GM18499 (cell line): ENCODE results near the gene DNAH9.

Experiments
- ATAC-seq: cut with Tn5 transposase; IDR thresholded peaks from one replicate; pipeline ENCODE4 v1.9.1; 2021; ENCODE audit warnings: moderate number of reproducible peaks; ENCODE audit not compliant: insufficient read depth, unreplicated experiment

The DNAH9 gene

DNA sequence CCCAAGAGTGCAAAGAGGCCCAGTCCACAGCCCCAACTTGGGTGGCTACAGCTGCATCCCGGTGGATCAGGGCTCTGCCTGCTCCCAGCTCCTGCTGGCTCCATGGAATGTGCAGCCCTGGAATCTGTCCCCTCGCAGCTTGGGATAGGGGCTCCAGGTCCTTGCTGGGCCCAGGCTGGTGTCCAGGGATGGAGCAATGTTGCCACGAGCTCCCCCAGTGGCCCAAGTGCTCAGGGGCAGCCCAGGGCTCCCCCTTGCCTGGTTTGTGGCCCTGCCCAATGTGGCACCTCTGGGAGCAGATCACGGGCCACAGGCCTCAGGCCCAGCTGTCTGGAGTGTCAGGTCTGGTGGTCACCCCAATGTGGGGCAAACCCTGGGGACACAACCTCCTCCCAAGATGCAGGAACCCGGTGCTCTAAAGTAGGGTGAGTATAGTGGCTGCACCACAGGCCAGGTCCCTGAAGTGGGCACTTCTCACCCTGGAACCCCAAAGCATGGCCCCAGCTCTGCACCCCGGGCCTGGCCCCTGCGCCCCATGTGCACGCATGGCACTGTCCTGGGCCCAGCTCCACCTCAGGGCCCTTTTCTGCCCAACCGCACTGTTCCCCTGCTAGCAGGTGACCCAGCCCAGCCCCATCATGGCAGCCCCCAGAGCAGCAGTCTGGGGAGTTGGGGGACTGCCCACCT is 14.8 kb upstream of the DNAH9 start:
- no peak for ATAC-seq

DNA sequence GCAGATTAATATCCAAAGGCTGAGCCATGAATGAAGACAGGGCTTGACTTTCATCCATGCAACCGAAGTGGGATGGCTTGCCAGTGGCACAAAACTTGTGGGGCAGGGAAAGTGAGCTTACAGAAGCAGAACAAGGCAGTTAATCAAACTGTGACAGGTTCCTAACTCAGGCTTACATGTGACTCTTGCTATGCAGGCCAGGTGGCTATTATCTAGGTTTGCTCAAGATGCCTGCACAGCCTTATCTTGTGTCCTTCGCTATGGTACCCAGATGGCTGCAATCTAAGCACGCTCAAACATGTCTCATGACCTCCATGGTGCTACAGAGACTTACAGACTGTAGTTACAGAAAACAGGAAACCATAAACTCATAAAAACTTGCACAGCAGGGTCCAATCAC is 8.6 kb upstream of the DNAH9 start:
- ATAC-seq: no peak

DNA sequence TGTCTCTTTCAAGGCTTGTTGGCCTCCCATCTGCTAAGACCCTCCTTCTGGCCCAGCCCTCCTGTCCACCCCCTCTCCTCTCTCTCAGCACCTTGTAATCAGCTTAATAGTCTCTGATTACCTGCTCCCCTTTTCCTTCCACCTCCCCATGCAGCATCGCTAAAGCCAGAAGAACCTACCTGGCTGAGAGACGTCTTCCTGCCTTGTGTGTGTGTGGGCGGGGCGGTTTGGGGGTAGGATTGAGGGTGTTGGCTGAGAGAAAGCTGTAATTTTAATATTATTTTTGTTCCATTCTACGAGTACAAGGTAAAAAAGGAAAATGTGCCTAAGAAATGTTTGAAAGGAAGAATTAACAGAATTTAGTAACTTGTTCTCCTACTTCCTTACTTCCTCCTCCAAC is 3.4 kb downstream of the DNAH9 start:
- ATAC-seq: no peak

GRCh38 chr17:11608396-11608795 is 10.1 kb downstream of the DNAH9 start:
- ATAC-seq: no peak

- ATAC-seq: no peak
Measured at GRCh38 chr17:11610999-11611566, 12.8 kb downstream of the DNAH9 start.

- ATAC-seq: no peak
Measured at GRCh38 chr17:11612956-11613355, 14.7 kb downstream of the DNAH9 start.

- ATAC-seq: no peak
Measured at GRCh38 chr17:11618861-11619566, 20.7 kb downstream of the DNAH9 start.

DNA sequence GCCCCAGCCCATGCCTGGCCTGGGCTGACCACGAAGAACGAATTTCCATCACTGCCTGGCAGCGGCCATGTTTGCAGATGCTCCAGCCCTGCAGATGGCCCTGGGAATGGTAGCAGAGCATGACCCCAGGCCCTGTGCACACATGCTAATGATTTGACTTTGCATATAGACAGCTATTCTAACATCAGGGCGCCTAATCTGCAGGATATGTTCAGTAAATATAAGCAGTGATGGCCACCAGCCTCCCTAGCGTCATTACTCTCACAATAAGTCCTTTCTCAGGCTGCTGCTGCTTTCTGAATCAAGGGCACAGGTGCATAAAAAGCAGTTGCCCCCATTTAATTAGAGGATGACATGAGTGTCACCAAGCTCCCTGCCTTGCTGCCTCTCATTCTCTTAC is 24.2 kb downstream of the DNAH9 start:
- no peak for ATAC-seq

DNA sequence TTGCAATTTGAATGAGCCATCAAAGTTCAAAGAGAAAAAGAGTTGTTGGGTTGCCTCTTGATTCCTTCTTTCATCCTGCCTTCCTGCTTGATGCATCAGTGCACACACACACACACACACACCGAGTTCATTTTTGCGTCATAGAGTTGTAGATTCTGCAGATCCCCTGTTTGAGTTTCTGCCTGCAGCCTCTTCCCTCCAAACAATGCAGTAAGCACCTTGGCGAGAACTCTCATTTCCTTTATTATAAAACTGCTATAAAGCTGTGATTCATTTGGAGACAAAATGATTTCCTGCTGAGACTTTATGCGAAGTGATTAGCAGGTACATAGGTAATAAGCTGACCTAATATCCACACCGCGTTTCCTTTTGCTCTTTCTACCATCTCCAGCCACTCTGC is 26.7 kb downstream of the DNAH9 start:
- ATAC-seq: no peak

GRCh38 chr17:11625878-11626277 is 27.6 kb downstream of the DNAH9 start:
- ATAC-seq: no peak

DNA sequence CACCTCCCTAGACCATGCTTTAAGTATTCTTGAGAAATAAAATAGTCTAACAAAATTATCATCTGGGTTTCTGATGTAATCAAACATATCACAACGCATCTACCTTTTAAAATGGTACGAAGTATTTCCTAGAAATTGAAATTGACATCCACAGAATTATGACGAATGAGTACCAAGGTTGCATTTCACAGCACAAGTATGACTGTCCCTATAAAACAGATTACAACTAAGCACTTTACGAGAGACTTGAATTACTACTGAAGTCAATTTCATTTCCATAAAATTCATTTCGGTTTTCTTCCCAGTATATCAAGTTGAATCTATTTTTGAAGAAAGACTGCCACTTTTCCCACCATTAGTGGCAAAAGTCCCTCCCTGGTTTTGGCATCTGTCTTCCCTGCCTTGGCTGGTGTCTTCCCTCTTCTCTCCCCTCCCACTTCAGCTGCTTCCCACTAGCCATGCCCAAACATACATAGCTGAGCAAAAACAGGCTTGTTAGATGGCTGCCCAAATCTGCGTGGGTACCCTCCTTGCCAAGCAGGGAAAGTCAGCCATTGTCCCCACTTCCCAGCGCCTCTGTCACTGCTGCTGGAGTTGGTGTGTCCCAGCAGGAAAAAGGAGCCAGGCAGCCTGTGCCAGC is 29.2 kb downstream of the DNAH9 start:
- ATAC-seq: no peak

GRCh38 chr17:11628374-11628773 is 30.1 kb downstream of the DNAH9 start:
- no peak for ATAC-seq

DNA sequence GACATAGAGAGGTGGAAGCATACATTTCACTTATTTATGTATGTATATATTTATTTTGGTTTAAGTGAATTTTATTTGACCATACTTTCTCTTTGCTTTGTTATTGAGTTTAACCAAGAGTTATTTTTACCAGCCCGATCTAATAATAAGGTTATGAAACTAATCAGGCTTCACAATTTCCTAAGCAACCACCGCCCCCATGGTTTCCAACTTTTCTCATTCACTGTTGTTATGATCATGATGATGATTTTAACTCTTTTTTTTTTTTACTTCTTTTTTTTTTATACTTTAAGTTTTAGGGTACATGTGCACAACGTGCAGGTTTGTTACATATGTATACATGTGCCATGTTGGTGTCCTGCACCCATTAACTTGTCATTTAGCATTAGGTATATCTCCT is 30.6 kb downstream of the DNAH9 start:
- no peak for ATAC-seq

DNA sequence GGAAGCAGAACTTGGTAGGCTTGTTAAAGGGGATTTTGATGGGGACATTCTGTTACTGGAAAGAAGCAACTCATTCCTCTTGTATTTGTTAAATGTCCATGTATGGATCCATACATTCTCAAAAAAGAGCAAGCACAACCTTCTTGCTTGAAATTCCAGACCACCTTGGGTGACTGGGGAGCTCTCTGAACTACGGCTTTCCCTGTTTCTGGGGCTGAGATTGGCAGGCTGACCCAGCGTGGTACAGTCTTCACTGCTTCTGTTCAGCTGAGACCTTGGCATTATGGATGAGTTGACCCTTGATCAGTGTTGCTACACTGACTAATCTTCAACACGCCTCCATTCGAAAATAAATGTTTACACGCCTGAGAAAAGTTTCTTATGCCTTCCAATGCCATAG is 38.5 kb downstream of the DNAH9 start:
- ATAC-seq: no peak

DNA sequence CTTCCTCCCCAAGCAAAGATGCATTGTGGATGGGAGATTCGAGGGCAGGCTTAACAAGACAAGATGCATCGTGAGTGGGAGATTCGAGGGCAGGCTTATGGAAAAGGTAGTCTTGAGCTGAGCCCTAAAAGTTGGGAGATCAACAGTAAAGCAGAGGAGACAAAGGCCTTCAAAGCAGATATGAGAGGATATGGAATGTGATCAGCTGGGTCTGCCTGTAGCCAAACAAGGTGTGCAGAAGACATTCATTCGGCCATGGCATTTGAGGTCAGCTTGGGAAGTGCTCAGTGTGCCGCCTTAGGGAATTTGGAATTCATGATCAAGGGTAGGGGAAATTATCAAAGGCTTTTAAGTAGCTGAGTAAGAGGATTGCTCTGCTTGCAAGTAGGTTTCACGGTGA is 39.5 kb downstream of the DNAH9 start:
- ATAC-seq: no peak

DNA sequence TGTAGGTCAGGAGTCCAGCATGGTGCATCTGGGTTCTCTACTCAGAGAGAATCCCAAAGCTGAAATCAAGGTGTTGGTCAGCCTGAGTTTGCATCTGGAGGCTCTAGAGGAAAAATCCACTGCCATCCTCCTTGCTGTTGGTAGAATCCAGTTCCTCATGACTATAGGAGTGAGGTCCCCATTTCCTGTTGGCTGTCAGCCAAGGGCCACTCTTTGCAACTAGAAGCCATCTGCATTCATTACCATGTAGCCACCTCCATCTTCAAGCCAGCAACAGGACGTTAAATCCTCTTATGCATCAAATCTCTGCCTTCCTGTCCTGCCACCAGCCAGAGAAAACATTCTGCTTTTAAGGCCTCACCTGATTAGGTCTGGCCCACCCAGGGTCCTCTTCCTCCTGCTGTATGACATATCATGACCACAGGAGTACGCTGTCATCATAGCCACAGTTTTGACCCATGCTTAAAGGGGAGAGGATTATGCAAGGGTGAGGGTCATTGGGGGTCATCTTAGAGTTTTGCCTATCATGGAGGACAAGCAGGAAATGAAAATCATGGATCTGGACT is 40.5 kb downstream of the DNAH9 start:
- no peak for ATAC-seq

DNA sequence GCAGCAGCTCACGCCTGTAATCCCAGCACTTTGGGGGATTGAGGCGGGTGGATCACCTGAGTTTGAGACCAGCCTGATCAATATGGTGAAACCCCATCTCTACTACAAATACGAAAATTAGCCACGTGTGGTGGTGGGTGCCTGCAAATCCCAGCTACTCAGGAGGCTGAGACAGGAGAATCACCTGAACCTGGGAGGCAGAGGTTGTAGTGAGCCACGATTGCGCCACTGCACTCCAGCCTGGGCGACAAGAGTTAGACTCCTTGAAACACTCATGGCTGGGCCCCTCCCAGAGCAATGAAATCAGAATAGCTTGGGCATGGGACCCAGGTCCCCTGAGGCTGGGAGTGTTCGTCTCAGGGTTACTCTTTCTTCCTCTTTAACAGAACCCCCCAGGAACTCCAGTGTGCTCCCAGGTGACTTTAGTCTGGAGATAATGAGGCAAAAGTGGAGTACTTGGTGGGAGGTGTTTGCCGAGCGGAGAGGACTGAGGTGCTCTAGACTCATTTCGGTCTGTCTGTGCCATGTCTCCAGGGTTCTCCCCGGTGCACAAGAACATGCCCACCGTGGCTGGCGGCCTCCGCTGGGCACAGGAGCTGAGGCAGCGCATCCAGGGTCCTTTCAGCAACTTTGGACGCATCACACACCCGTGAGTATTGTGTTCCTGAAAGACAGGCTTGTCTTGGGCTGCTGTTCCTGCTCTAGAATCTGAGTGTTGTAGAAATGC is 41.6 kb downstream of the DNAH9 start:
- no peak for ATAC-seq

DNA sequence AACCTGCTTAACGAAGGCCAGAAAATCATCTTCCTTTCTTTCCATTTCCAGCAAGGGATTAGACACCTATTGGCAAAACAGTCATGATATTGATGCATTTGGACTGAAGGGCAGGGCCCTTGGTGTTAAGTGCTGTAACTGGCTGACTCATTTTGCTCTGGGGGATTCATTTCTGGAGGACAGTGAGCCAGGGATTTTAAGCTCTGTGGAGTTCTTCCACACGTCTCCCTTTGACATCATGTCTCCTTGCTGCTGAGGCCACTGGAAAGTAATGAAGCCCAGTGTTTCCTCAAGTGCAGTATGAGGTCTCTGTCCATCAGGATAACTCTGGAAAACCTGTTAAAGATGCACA is 42.2 kb downstream of the DNAH9 start:
- ATAC-seq: no peak

- no peak for ATAC-seq
Measured at GRCh38 chr17:11641521-11642275, 43.4 kb downstream of the DNAH9 start.

DNA sequence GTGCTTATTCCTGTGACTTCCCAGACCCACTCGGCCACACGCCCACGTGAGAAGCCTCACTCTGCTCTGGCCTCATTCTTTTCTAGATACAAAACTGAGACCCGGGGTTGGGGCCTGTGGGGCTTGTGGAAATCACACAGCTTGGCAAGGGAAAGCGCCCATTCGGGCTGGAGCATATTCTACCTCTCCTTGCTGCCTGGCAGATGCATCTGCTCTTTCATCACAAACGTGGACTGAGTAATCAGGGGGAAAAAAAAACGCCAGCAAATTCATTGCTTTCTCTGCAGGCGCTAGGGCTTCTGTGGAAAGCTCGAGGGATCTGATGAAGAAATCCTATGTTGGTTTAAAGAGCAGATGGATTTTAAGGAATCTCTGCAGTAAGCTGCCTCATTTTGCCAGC is 44.4 kb downstream of the DNAH9 start:
- ATAC-seq: no peak
